ENCODE measurements around the gene CFAP92.

Gene CFAP92

GRCh38 chr3:128993461-128994172, at the start of gene CFAP92:
Gene CFAP92 (minus strand): TSS chr3:128994076. CDS start chr3:128993304, 772 bp downstream.
- no peak for TF ChIP-seq CTCF (IDR thresholded peaks at IDR 0.05; ENCODE audit: insufficient read depth, low read depth, low read length, missing control alignments)
- DNase-seq (ENCODE audit: low read depth) = peak; percentile 83
- peak within 1 kb of the TSS; percentile 17 for H3K4me3 ChIP-seq (ENCODE audit: low read depth, low read length)

GRCh38 chr3:129040579-129041300, 46.9 kb upstream of the CFAP92 start:
- no peak overlapping the region for H3K4me3 ChIP-seq (ENCODE audit: low read depth, low read length)
- no peak for TF ChIP-seq CTCF (IDR thresholded peaks at IDR 0.05; ENCODE audit: insufficient read depth, low read depth, low read length, missing control alignments)
- no peak for DNase-seq (ENCODE audit: low read depth)

GRCh38 chr3:129040039-129040336, 46.1 kb upstream of the CFAP92 start:
- TF ChIP-seq CTCF (IDR thresholded peaks at IDR 0.05; ENCODE audit: insufficient read depth, low read depth, low read length, missing control alignments) = no peak
- H3K4me3 ChIP-seq (ENCODE audit: low read depth, low read length) = no peak overlapping the region
- no peak for DNase-seq (ENCODE audit: low read depth)

GRCh38 chr3:129039271-129040038, 45.6 kb upstream of the CFAP92 start:
- no peak overlapping the region for H3K4me3 ChIP-seq (ENCODE audit: low read depth, low read length)
- no peak for TF ChIP-seq CTCF (IDR thresholded peaks at IDR 0.05; ENCODE audit: insufficient read depth, low read depth, low read length, missing control alignments)
- no peak for DNase-seq (ENCODE audit: low read depth)

GRCh38 chr3:129038121-129038855, 44.4 kb upstream of the CFAP92 start:
- no peak for TF ChIP-seq CTCF (IDR thresholded peaks at IDR 0.05; ENCODE audit: insufficient read depth, low read depth, low read length, missing control alignments)
- no peak overlapping the region for H3K4me3 ChIP-seq (ENCODE audit: low read depth, low read length)

GRCh38 chr3:129037093-129037419, 43.2 kb upstream of the CFAP92 start:
- TF ChIP-seq CTCF (IDR thresholded peaks at IDR 0.05; ENCODE audit: insufficient read depth, low read depth, low read length, missing control alignments) = no peak
- DNase-seq (ENCODE audit: low read depth) = no peak
- H3K4me3 ChIP-seq (ENCODE audit: low read depth, low read length) = no peak overlapping the region

More at GRCh38 chr3:129038121-129038855, 44.4 kb upstream of the CFAP92 start:
- no peak for DNase-seq (ENCODE audit: low read depth)
